Panc1 (cell line): Measurements from ENCODE around the gene MGAT4A.

Experiments
- POLR2AphosphoS5 ChIP-seq: IDR thresholded peaks from 2 replicates; pipeline ENCODE4 v1.6.1; 2012; ENCODE audit warnings: mild to moderate bottlenecking, low read depth, low read length, moderate library complexity
- SIN3A ChIP-seq: IDR thresholded peaks from 2 replicates; pipeline ENCODE4 v1.6.1; 2012; ENCODE audit warnings: low read depth, mild to moderate bottlenecking, low read length, moderate library complexity, borderline replicate concordance; ENCODE audit not compliant: insufficient read depth
- TF ChIP-seq, protein P1 (sequence below), 2 experiments: IDR thresholded peaks; 2 replicates each; pipeline ENCODE4 v1.6.1; 2011 to 2012; ENCODE audit warnings: low read depth in 2 of 2, control low read depth in 1 of 2, low read length in 1 of 2, mild to moderate bottlenecking in 1 of 2, moderate library complexity in 1 of 2; ENCODE audit not compliant: insufficient read depth in 1 of 2
- TF ChIP-seq, protein P2 (sequence below): fragments of 450-650 bp; IDR thresholded peaks from 2 replicates; pipeline ENCODE4 v1.5.1; 2017; ENCODE audit warnings: mild to moderate bottlenecking

DNA sequence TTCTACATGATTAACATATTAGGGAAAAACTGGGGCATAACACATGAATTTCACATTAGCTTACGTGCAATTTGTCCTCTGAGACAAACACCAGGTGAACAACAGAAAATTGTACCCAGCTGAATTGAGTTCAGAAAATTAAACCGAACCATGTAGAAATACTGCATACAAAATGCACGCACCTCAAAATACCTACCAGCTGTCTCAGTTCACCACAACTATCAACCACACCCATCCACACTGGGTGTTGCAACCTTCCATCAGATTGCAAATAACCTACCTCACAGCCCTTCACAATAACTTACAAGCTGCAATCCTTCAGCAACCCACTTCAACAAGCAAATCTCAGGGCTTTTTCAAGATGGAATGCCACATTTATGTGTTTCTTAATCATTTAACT is 66.6 kb downstream of the MGAT4A start:
- TF ChIP-seq, protein P1, sequence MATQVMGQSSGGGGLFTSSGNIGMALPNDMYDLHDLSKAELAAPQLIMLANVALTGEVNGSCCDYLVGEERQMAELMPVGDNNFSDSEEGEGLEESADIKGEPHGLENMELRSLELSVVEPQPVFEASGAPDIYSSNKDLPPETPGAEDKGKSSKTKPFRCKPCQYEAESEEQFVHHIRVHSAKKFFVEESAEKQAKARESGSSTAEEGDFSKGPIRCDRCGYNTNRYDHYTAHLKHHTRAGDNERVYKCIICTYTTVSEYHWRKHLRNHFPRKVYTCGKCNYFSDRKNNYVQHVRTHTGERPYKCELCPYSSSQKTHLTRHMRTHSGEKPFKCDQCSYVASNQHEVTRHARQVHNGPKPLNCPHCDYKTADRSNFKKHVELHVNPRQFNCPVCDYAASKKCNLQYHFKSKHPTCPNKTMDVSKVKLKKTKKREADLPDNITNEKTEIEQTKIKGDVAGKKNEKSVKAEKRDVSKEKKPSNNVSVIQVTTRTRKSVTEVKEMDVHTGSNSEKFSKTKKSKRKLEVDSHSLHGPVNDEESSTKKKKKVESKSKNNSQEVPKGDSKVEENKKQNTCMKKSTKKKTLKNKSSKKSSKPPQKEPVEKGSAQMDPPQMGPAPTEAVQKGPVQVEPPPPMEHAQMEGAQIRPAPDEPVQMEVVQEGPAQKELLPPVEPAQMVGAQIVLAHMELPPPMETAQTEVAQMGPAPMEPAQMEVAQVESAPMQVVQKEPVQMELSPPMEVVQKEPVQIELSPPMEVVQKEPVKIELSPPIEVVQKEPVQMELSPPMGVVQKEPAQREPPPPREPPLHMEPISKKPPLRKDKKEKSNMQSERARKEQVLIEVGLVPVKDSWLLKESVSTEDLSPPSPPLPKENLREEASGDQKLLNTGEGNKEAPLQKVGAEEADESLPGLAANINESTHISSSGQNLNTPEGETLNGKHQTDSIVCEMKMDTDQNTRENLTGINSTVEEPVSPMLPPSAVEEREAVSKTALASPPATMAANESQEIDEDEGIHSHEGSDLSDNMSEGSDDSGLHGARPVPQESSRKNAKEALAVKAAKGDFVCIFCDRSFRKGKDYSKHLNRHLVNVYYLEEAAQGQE (IDR thresholded peaks at IDR 0.05; ENCODE audit: insufficient read depth in 1 of 2, low read depth in 2 of 2, low read length in 1 of 2) = no peak
- TF ChIP-seq, protein P2, sequence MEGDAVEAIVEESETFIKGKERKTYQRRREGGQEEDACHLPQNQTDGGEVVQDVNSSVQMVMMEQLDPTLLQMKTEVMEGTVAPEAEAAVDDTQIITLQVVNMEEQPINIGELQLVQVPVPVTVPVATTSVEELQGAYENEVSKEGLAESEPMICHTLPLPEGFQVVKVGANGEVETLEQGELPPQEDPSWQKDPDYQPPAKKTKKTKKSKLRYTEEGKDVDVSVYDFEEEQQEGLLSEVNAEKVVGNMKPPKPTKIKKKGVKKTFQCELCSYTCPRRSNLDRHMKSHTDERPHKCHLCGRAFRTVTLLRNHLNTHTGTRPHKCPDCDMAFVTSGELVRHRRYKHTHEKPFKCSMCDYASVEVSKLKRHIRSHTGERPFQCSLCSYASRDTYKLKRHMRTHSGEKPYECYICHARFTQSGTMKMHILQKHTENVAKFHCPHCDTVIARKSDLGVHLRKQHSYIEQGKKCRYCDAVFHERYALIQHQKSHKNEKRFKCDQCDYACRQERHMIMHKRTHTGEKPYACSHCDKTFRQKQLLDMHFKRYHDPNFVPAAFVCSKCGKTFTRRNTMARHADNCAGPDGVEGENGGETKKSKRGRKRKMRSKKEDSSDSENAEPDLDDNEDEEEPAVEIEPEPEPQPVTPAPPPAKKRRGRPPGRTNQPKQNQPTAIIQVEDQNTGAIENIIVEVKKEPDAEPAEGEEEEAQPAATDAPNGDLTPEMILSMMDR = no peak
- TF ChIP-seq SIN3A = no peak
- TF ChIP-seq POLR2AphosphoS5 = no peak
